OCI-LY7 (cell line): Measurements from ENCODE around the gene UGT1A9.

ENCODE experiments used
- CTCF ChIP-seq: fragments of 200-600 bp; sonication (generic); conservative IDR thresholded peaks from 2 replicates; pipeline ENCODE4 v1.5.1; 2014; ENCODE audit warnings: mild to moderate bottlenecking, antibody characterized with exemption, low read length, moderate library complexity, mixed read lengths
- EZH2phosphoT487 ChIP-seq: fragments of 200-600 bp; sonication (generic); IDR thresholded peaks from 2 replicates; pipeline ENCODE4 v1.6.1; 2018; ENCODE audit warnings: low read depth, borderline replicate concordance, mild to moderate bottlenecking, mixed run types, antibody characterized with exemption, low read length, moderate library complexity, mixed read lengths

- TF ChIP-seq EZH2phosphoT487 (no peak), CTCF (no peak)
Observed at GRCh38 chr2:233702238-233702637, 30.5 kb downstream of the UGT1A9 start.
